GM19324 (cell line): Measurements from ENCODE around the gene IBA57.

Experiments
- ATAC-seq: cut with Tn5 transposase; IDR thresholded peaks from one replicate; pipeline ENCODE4 v1.9.1; 2021; ENCODE audit warnings: mild to moderate bottlenecking, moderate library complexity; ENCODE audit not compliant: unreplicated experiment, low FRiP score

The IBA57 gene

DNA sequence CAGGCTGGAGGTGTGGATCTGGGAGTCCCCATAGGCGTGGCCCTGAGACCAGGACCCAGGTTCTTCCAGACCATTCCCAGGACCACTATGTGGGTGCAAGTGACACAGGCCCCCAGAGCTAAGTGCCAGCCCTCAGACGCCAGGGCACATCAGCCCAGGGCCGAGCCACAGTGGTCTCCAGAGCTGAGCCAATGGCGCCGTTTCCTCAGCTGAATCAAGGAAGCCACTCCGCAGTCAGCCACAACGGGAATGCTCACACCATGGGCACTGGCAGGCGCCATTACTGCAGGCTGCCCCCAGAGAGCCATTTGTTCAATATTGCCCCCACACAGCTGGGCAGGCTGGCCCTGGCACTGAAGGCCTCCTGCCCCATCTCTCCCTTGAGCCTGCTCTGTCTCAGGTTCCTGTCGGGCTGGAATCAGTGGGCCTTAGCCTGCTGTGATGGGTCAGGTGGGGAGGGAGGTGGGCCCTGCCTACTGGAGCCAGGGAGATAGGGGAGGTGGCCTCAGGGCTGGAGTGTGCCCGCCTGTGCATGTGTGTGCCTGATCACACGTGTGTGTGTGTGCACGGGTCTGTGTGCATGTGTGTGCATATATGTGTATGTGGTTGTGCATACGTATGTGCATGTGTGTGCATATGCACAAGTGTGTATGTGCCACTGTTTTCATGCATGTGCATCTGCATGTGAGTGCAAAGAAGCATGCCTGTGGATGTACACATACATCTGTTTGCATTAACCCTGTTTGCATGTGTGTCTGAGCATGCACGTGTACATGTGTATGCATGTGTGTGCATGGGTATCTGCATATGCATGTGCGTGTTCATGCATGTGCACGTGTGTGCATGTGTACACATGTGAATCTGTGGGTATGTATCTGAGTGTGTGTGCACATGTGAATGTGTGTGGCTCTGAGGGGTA, 9.7 kb upstream of the IBA57 start:
- ATAC-seq, result no peak

DNA sequence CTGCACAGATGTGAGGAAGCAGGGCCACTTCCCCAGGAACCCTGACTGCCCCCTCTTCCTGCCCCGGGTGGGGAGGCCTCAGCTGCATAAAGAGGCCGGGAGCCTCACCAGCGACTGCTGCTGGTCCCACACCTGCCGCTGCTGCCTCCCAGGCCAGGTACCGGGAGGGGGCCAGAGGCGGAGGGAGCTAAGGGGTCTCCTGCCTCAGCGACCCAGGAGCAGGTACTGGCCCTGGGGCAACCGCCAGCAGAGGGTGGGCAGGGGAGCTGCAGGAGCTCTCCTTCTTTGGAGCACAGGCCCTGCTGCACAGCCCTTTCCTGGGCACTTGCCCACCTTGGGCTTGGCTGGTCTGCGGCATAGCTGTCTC, 9.1 kb upstream of the IBA57 start:
- no peak for ATAC-seq

DNA sequence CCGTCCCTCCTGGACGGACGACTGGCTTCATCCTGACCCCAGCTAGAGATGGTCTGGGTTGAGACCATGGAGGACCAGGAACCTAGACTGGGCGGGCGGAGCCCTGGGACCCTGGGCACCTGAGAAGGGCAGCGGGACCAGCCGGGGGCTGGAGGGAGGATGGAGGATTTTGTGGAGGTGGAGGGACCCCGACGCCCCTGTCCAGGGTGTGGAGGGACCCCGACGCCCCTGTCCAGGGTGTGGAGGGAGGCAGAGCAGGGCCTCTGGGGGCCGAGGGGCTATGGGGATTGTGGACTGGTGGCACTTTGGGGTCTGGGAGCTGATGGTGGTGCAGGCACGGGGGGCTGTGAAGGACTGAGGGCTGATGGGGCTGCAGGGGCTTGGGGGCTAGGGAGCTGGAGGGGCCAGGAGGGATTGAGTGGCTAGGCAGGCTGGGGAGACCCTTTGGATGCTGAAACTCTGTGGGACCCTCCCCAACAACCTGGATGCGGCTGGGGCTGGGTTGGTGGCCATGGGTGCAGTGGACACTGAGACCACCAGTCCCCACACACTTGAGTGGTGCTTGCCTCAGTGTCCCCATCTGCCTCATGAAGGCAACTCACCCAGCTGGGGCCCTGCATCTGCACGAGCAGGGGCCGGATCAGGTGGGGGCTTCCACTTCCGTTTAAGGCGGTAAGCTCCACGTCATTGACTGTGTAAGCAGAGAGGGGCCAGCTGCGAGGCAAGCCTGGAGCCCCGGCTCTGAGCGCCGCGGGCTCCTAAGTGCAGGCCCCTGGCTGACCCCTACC, 8.5 kb upstream of the IBA57 start:
- no peak for ATAC-seq

DNA sequence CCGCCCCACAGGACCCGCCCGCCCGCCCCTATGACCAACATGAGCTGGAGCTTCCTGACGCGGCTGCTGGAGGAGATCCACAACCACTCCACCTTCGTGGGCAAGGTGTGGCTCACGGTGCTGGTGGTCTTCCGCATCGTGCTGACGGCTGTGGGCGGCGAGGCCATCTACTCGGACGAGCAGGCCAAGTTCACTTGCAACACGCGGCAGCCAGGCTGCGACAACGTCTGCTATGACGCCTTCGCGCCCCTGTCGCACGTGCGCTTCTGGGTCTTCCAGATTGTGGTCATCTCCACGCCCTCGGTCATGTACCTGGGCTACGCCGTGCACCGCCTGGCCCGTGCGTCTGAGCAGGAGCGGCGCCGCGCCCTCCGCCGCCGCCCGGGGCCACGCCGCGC, 7.9 kb upstream of the IBA57 start:
- ATAC-seq, result no peak

DNA sequence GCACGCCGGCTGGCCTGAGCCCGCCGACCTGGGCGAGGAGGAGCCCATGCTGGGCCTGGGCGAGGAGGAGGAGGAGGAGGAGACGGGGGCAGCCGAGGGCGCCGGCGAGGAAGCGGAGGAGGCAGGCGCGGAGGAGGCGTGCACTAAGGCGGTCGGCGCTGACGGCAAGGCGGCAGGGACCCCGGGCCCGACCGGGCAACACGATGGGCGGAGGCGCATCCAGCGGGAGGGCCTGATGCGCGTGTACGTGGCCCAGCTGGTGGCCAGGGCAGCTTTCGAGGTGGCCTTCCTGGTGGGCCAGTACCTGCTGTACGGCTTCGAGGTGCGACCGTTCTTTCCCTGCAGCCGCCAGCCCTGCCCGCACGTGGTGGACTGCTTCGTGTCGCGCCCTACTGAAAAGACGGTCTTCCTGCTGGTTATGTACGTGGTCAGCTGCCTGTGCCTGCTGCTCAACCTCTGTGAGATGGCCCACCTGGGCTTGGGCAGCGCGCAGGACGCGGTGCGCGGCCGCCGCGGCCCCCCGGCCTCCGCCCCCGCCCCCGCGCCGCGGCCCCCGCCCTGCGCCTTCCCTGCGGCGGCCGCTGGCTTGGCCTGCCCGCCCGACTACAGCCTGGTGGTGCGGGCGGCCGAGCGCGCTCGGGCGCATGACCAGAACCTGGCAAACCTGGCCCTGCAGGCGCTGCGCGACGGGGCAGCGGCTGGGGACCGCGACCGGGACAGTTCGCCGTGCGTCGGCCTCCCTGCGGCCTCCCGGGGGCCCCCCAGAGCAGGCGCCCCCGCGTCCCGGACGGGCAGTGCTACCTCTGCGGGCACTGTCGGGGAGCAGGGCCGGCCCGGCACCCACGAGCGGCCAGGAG, 7.2 kb upstream of the IBA57 start:
- no peak for ATAC-seq

DNA sequence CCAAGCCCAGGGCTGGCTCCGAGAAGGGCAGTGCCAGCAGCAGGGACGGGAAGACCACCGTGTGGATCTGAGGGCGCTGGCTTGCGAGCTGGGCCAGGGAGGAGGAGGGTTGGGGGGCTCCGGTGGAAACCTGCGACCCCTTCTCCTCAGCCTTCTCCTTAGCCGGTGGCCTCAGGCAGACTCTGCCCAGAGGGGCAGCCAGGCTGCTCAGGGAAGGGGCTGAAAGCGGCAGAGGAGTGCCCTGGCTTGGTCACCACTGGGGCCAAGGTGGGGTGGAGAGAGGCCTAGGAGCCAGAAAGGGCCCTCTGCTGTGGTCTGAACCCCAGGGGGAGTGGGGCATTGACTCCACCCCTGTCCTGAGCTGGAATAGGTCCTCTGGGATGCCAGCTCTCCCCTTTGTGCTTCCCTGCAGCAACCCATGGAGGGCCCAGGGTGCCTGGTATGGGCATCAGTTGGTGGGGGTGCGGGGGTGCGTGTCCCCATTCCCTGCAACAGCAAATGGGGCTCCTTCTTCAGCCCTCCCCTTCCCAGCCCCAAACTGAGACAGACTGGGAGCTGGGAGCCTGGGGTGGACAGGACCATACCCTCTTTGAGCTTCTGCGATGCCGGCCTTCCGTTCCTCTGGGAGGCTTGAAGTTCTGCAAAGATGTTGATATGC, 6.5 kb upstream of the IBA57 start:
- ATAC-seq, result no peak

DNA sequence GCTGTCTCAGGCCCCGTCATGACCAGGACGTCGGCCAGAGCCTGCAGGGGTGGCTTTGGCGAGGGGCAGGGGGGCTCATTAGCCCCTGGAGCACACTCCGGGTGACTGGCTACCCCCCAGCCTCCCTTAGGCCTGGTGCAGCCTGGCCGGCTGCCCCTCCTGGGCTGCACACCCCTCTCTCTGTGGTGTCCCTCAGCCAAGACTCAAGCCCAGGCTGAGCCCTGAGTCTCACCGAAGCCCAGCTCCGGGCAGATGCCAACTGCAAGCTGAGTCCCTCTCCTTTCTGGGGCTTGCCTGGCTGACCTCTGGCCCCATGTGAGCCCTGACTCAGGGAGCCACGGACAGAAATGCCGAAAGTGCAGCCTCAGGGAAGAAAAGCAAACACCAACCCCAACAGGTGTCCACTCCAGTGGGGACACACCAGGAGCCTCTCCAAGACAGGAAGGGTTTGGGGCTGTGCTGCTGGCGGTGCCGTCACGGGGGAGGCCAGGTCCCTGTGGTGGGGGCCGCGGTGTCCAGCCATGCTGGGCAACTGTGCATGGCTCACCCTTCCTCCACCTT, 5.3 kb upstream of the IBA57 start:
- ATAC-seq, result no peak

DNA sequence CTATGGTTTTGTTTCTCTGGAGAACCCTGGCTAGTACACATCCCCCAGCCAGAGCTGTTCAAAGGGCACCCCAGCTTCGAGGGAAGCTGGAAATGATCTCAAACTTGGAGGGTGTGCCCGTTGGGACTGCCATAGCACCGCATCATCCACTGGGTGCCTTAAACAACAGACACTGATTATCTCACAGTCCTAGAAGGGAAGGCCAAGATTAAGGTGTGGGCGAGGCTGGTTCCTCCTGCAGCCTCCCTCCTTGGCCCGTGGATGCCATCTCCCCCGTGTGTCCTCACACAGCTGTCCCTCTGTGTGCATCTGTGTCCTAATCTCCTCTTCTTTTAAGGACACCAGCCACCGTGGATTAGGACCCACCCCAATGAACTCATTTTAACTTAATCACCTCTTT, 4.2 kb upstream of the IBA57 start:
- no peak for ATAC-seq

DNA sequence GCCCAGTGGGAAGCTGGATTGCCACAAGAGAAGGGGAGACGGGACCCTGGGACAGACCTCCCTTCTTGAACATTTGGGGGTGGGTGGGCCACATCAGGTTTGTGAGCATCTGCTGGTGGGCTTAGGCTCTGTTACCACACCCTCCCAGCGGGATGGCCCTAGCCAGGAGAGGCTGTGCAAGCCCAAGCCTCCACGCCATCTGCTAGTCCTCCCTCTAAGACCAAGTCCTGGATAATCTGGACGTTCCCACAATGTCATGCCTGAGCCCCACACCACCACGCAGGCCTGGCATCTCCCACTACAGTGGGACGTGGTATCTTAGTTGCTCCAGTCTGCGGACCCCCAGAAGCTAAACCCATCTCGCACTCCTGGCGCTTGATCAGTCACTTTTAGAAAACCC, 3.7 kb upstream of the IBA57 start:
- ATAC-seq, result no peak

DNA sequence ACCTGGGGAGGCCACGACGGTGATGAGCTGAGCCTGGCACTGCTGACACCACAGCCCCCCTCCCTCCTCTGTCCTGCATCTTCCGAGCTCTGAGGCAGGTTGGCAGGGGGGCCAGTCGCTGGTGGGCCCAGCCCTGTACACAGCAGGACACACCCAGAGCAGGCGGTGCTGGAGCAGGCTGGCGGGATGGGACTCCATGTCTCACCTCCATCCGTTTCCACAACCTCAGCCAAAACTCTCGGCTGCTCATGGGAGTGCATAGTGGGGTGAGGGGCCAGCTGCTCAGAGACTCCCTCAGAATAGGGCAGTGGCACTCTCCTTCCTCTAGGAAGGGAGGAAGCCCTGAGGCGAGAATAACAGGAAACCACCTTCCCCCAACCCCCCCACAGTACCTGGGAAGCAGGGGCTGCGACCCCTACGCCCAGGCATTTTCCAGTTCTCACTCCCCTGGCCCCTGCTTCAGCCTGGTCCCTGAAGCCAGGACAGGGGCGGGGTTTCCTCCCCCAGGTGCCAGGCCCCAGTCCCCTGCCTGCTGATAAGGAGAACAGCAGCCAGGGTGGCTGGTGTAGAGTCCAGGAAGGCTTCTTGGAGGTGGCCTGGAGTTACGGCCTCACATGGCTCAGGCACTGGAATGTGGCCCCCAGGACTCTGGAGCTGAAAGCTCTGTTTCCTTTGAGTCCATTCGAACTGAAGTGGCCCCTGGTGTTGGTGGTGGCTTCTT, 3.2 kb upstream of the IBA57 start:
- ATAC-seq, result no peak

DNA sequence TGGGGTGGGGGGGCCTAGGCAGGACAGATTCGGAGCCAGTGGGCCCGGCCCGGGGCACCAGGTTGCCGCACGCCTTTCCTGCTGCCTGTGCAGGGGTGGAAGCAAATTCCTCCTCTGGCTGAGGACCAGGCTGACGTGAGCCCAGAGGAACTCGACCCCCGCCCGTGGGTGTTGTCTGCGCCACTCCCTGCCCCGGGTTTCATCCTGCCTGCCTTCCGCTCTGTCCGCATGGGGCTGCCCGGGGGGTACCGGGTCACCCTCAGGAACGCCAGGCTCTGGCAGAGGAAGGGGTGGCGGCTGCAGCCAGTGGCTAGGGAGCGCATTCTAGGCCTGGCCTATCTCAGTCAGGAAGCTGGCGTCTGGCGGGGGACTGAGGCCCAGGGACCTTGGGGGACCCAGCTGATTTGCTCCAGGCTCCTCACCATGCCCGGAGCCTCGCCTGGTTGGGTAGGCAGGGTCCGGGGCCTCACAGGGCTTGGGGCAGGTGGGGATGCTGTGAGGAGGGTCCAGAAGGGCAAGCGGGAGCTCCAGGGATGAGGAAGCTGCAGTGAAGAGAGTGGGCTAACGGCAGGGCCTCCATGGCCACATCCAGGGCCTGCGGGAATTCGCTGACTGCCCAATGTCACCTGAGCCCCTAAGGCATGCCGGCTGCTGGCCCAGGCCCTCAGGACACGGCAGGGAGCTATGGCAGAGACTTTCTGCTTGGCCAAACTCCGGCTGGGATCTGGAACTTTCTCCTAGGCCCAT, 2.4 kb upstream of the IBA57 start:
- ATAC-seq, result no peak

DNA sequence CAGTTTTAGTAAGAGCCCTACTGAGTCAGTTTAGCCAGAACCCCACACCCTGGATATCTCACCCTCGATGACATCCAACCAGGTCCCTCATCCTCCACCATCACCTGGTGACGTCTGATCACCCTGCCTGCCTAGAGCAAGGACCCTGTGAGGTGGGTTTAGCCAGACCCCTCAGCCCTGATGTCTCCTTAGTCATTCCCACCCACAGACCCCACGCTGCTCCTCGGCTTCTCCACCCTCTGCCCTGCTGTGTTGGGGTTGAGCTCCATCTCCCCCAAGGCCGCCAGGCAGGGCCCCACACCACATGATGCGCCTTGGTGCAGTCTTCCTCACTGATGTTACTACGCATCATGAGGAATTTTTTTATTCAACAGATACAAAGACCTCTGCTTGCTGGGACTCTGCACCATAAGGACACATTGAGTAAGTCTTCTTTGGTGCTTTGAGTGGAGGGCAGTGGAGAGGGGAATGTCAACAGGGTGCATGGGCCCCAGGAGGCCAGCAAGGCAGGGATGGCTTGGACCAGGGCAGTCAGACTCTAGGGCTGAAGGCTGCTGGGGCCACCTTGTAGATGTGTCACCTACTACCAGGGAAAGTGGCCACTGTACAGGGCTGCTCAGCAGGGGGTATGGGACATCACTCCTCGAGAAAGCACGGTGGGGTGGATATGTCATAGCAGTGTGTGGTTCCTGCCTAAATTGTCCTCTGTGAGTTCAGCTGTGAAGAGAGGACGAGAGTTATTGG, 1.7 kb upstream of the IBA57 start:
- ATAC-seq, result no peak

DNA sequence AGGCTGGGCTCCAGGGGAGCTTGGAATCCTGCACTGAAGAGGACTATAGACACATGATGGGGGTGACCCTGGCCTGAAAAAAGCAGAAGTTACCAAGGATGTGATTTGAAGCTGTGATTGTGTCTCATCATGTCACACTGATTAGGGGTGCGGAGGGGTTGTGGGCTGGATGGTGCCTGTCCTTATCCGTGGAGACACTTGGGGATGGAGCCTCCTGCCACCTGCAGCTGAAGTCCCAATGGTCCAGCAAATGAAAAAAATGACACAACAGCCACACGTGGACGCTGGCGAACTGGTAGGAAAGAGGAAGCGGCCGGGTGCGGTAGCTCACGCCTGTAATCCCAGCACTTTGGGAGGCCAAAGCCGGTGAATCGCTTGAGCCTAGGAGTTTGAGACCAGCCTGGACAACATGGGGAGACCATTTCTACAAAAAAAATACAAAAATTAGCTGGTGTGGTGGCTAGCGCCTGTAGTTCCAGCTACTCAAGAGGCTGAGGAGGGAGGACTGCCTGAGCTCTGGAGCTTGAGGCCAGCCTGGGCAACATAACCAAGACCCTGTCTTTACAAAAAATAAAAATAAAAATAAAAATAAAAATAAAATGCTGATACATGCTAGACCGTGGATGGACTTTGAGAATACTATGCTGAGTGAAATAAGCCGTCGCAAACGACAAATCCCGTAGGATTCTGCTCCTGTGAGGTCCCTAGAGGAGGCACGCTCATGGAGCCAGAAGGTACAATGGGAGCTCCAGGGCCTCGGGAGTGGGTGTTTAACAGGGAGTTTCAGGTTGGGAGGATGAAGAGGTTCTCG, 838 bp upstream of the IBA57 start:
- ATAC-seq, result no peak

DNA sequence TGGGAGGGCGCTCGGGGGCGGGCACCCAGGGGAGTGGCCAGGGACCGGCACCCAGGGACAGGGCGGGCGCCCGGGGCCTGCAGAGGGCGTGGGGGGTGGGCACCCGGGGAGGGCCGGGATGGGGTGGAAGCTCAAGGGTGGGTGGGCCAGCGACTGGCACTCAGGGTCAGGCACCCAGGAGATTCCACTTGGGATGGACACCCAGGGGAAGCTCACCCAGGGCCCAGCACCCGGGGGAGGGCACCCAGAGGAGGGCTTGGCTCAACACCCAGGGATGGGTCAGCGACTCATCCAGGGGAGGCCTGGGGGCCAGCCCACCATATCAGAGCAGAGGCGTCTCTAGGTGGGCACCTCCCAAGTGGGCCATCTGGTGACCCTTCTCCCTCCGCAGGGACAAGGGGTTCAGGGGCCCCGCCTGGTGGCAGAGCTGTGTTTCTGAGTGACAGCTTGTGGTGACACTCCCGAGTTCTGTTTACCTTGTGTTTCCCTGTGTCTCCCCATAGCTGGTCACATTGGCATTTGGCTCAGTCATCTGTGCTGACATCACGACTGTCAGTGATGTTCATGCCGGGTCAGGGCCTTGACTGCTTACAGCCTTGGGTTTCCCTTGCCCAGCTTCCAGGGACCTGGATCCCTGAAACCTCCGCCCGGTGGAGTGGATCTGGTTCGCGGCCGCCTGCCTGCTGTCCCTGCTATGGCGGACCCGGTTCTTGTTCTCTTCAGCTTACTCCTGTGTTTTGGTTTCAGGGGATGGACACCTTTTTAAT, 749 bp downstream of the IBA57 start:
- ATAC-seq, result peak; percentile 8

DNA sequence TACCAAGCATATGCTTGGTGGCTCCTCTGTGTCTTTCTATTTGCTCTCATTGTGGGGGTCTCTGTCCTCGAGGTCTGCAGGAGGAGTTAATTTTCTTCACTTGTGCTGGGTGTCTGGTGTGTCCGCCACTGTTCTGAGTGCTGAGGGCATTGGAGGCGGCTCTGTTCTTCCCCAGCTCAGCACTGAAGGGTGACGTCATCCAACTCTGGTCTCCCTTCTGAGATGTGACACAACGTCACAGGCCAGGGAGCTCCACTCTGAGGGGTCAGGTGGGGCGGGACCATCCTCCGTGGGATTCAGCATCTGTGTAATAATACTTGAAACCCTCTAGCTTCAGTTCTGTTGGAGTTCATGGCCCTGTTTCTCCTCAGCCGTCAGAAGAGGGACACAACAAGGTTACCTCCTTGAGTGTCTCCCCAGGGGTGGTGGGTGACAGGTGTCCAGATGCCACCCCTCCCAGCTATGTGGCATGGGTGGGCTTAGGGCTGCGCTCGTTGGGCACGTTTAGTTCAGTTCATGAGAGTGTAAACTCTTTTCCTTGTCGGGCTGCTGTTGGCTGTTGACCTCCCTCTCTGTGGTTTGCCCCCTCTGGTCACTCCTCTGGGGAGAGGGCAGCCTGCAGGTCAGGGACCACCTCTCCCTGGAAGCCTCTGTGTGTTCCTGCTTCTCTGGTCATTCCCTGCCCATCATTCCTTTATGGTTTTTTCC, 3.1 kb downstream of the IBA57 start:
- ATAC-seq, result no peak

DNA sequence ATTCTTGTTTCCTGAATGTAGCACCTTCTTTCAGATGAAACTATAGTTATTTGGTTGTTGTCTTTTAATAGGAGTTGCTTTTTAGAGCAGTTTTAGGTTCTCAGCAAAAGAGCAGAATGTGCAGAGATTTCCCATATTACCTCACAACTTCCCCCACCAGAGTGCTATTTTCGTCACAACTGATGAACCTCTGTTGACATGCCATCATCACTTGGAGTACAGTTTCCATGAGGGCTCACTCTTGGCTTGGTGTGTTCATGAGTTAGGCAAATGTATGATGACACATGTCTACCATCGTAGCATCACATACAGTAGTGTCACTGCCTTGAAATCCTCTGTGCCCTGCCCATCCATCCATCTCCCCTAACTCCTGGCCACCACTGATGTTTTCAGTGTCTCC, 3.7 kb downstream of the IBA57 start:
- ATAC-seq, result no peak
